HepG2 (cell line): ENCODE data around the gene BACH1. TPM values are rescaled to one million over a fixed set of nuclear protein-coding genes. Genes with fewer than 3 reads are reported as not detected.

Experiments used
- ATAC-seq: fragments of 200-7000 bp; cut with Tn5 transposase; 3 replicates; pipeline ENCODE4 v1.9.1; 2020; ENCODE audit warnings: mild to moderate bottlenecking, moderate library complexity
- BruUV-seq: library from RNA; stranded (reverse); fragments of 400-500 nt; replicated peaks from 2 replicates; lab custom pipeline; 2021; lab: Mats Ljungman, UMichigan
- CTCF ChIA-PET: fragments of 300-600 bp; formaldehyde crosslinking; extraction: SDS; loops from one replicate; lab custom pipeline; 2021; ENCODE audit warnings: low total read pairs, inconsistent platforms, low intra/inter-chr PET ratio; lab: Yijun Ruan, JAX
- POLR2A ChIA-PET: fragments of 350-600 bp; sonication (Branson Sonifier 250); formaldehyde crosslinking; loops from one replicate; lab custom pipeline; 2020; ENCODE audit warnings: antibody characterized with exemption, inconsistent platforms; lab: Yijun Ruan, JAX
- DNase-seq: peaks from one replicate; pipeline ENCODE4 v3.0.0-alpha.2; 2015; ENCODE audit warnings: low spot score
- FAIRE-seq: peaks from 3 replicates; lab custom pipeline; 2011; peaks lifted over from hg19 to GRCh38; lab: Jason Lieb, UNC
- H2AFZ ChIP-seq: one replicate; pipeline ENCODE4 v1.6.1; 2011; ENCODE audit warnings: low read length, inconsistent platforms
- H3K27ac ChIP-seq: fragments of 300-600 bp; 3 replicates; pipeline ENCODE4 v1.8.0; 2011; ENCODE audit warnings: mixed run types, mild to moderate bottlenecking, mixed read lengths, low read length, inconsistent platforms; ENCODE audit not compliant: insufficient read depth; ENCODE audit errors: extremely low read length
- H3K27me3 ChIP-seq, 2 experiments: fragments of 200-600 bp in 1 of 2; 2 replicates in 1 of 2; 3 replicates in 1 of 2; pipeline versions ENCODE4 v1.6.0 to v1.8.0; 2011; ENCODE audit warnings: low read length in 2 of 2, mild to moderate bottlenecking in 2 of 2, moderate library complexity in 2 of 2, inconsistent platforms in 1 of 2; ENCODE audit not compliant: insufficient read depth in 2 of 2, control insufficient read depth in 1 of 2
- H3K36me3 ChIP-seq, 2 experiments: fragments of 200-600 bp in 1 of 2; replicated peaks in 1 of 2; 2 replicates in 1 of 2; 3 replicates in 1 of 2; pipeline versions ENCODE4 v1.5.1 to v1.8.0; 2011; ENCODE audit warnings: low read length in 2 of 2, inconsistent platforms in 1 of 2; ENCODE audit not compliant: insufficient read depth in 2 of 2, control insufficient read depth in 1 of 2
- H3K4me1 ChIP-seq: 2 replicates; pipeline ENCODE4 v1.5.1; 2012; ENCODE audit warnings: low read length, inconsistent platforms; ENCODE audit not compliant: insufficient read depth
- H3K4me2 ChIP-seq: 2 replicates; pipeline ENCODE4 v1.6.0; 2011; ENCODE audit warnings: low read depth, low read length, inconsistent platforms
- H3K4me3 ChIP-seq, 3 experiments: fragments of 200-600 bp in 1 of 3; sonication (generic), shearing (Covaris generic) in 1 of 3; replicated peaks in 1 of 3; 2 replicates each; pipeline ENCODE4 v1.5.1; 2011 to 2016; ENCODE audit warnings: low read length in 3 of 3, inconsistent platforms in 2 of 3, low read depth in 2 of 3, mild to moderate bottlenecking in 2 of 3, control low read depth in 1 of 3, mixed read lengths in 1 of 3; ENCODE audit not compliant: insufficient read depth in 1 of 3
- H3K79me2 ChIP-seq: one replicate; pipeline ENCODE4 v1.6.1; 2011; ENCODE audit warnings: low read length, inconsistent platforms; ENCODE audit not compliant: insufficient read depth
- H3K9ac ChIP-seq: 2 replicates; pipeline ENCODE4 v1.6.0; 2011; ENCODE audit warnings: mild to moderate bottlenecking, low read depth, low read length, inconsistent platforms; ENCODE audit not compliant: insufficient read depth
- H3K9me3 ChIP-seq: 2 replicates; pipeline ENCODE4 v1.5.1; 2012; ENCODE audit warnings: mild to moderate bottlenecking, low read length
- H4K20me1 ChIP-seq: 2 replicates; pipeline ENCODE4 v1.6.0; 2011; ENCODE audit warnings: inconsistent platforms, mild to moderate bottlenecking, low read length, moderate library complexity; ENCODE audit not compliant: insufficient read depth
- FOXJ3 ChIP-seq: sonication (generic); formaldehyde crosslinking; IDR thresholded peaks from 2 replicates; pipeline ENCODE4 v1.4.0; 2020; ENCODE audit warnings: missing genetic modification reagents, mild to moderate bottlenecking, borderline replicate concordance
- KAT7 ChIP-seq: IDR thresholded peaks from 2 replicates; pipeline ENCODE4 v1.6.1; 2018; ENCODE audit warnings: borderline replicate concordance, missing compliant biosample characterization
- MED8 ChIP-seq: sonication (generic); formaldehyde crosslinking; IDR thresholded peaks from 2 replicates; pipeline ENCODE4 v1.8.1; 2023; ENCODE audit warnings: mild to moderate bottlenecking, missing genetic modification reagents; ENCODE audit not compliant: insufficient replicate concordance
- RBFOX2 ChIP-seq: fragments of 200-400 bp; formaldehyde crosslinking; IDR thresholded peaks from 2 replicates; pipeline ENCODE4 v1.6.1; 2017; ENCODE audit warnings: low read depth, mild to moderate bottlenecking, low read length
- ZKSCAN5 ChIP-seq: sonication (generic); formaldehyde crosslinking; IDR thresholded peaks from 2 replicates; pipeline ENCODE4 v1.5.1; 2020; ENCODE audit warnings: mild to moderate bottlenecking, missing genetic modification reagents
- ZMYM4 ChIP-seq: sonication (generic); formaldehyde crosslinking; IDR thresholded peaks from 2 replicates; pipeline ENCODE4 v1.8.1; 2023; ENCODE audit warnings: mild to moderate bottlenecking, missing genetic modification reagents
- ZNF101 ChIP-seq: sonication (generic); formaldehyde crosslinking; IDR thresholded peaks from 2 replicates; pipeline ENCODE4 v1.4.0; 2020; ENCODE audit warnings: mild to moderate bottlenecking, low read depth, missing genetic modification reagents, borderline replicate concordance
- ZNF282 ChIP-seq: fragments of 450-650 bp; IDR thresholded peaks from 2 replicates; pipeline ENCODE4 v1.6.1; 2018; ENCODE audit not compliant: partially characterized antibody
- ZNF354B ChIP-seq: sonication (generic); formaldehyde crosslinking; IDR thresholded peaks from 2 replicates; pipeline ENCODE4 v1.8.0; 2022; ENCODE audit warnings: mild to moderate bottlenecking, missing genetic modification reagents
- ZNF605 ChIP-seq: sonication (generic); formaldehyde crosslinking; IDR thresholded peaks from 2 replicates; pipeline ENCODE4 v1.8.0; 2022; ENCODE audit warnings: mild to moderate bottlenecking, missing genetic modification reagents
- ZNF75D ChIP-seq: sonication (generic); formaldehyde crosslinking; IDR thresholded peaks from 2 replicates; pipeline ENCODE4 v1.8.1; 2023; ENCODE audit warnings: missing genetic modification reagents, mild to moderate bottlenecking, borderline replicate concordance
- WGBS: methylation state at CpG from one replicate; pipeline ENCODE4 v1.1.6; 2017; ENCODE audit warnings: low lambda C conversion rate; 5-methylcytosine and 5-hydroxymethylcytosine counted together
- in situ Hi-C: cut with HindIII; loops from 2 replicates; pipeline ENCODE4 v1.10.0; 2017; ENCODE audit warnings: low pct_unique_long_range_greater_than_20kb; ENCODE audit not compliant: extremely low pct_ligation_motif_present
- intact Hi-C: fragments of 100-400 bp; cut with micrococcal nuclease; formaldehyde crosslinking; loops from one replicate; pipeline ENCODE4 v1.10.0; 2022; ENCODE audit not compliant: unreplicated experiment
- polyA plus RNA-seq, 8 experiments: library from polyadenylated mRNA; depleted of rRNA in 3 of 8; stranded (reverse) in 7 of 8; unstranded in 1 of 8; fragments of >200 nt; fragmentation: Illumina TruSeq in 4 of 8; extraction: Trizol in 4 of 8; gene quantifications; 2 replicates each; pipeline versions ENCODE4 v1.2.1 to v1.2.3, GENCODE V29; 2011 to 2016; ENCODE audit warnings: low read depth in 4 of 8, missing spikeins in 1 of 8, mixed read lengths in 1 of 8; ENCODE audit not compliant: insufficient read depth in 1 of 8
- total RNA-seq, 5 experiments: library from RNA; depleted of rRNA; stranded (reverse); fragments of >200 nt; fragmentation: Illumina TruSeq; extraction: Trizol; gene quantifications; 2 replicates each; pipeline ENCODE4 v1.2.3, GENCODE V29; 2016; ENCODE audit warnings: low read depth in 1 of 5
- TF ChIP-seq, protein P1 (sequence below): sonication (generic); formaldehyde crosslinking; IDR thresholded peaks from 2 replicates; pipeline ENCODE4 v1.5.0; 2020; ENCODE audit warnings: missing genetic modification reagents, mild to moderate bottlenecking, borderline replicate concordance
- TF ChIP-seq, protein P2 (sequence below): sonication (generic); formaldehyde crosslinking; IDR thresholded peaks from 2 replicates; pipeline ENCODE4 v1.5.0; 2020; ENCODE audit warnings: mild to moderate bottlenecking, missing genetic modification reagents

The BACH1 gene
- total and polyA plus RNA-seq, 2 of the 13 experiments (the other 11 are each of a cell fraction or from before 2014, with no cell fraction given) = 16.5 to 51.7 TPM

DNA sequence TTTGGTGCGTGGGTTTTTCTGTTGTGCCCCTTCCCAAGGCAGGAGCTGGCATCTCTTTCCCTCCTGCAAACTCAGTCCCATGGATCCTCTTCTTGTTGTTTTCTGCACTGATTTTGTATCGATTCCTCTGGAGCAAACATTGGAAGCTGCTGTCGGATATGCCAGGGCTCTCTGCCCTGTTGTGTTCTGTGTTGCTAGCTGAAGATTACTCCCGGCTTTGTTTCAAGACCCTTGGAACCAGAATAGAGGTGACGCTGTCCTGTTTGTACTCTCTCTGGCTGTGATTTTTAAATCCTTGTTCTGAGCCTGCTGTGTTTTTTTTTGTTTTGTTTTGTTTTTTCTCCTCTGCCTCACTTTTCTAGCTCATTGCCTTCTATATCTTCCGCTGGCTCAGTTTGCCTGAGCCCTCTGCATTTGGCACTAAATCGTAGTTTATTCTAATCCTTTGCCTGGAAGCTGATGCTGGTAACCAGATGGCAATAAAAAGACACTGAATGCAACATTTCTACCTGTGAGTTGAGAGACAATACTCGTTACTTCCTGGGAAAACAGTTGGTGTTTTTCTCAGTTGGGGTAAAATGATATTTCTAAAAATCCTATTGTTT, 67.0 kb downstream of the BACH1 start:
- in situ Hi-C loops (loop anchor here (5.0 kb wide), 1 partner anchor 268 kb away; no protein-coding TSS in a partner anchor), intact Hi-C loops (no loop called here)
- no peak for FAIRE-seq
- no peak for DNase-seq
- TF ChIP-seq, protein P1, sequence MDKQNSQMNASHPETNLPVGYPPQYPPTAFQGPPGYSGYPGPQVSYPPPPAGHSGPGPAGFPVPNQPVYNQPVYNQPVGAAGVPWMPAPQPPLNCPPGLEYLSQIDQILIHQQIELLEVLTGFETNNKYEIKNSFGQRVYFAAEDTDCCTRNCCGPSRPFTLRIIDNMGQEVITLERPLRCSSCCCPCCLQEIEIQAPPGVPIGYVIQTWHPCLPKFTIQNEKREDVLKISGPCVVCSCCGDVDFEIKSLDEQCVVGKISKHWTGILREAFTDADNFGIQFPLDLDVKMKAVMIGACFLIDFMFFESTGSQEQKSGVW = no peak
- TF ChIP-seq RBFOX2 (no peak), ZKSCAN5 (CRISPR knock-in tag) (no peak), ZMYM4 (CRISPR knock-in tag) (no peak), ZNF605 (CRISPR knock-in tag) (no peak), FOXJ3 (no peak), ZNF101 (CRISPR knock-in tag) (no peak), ZNF75D (CRISPR knock-in tag) (no peak), ZNF282 (no peak), KAT7 (CRISPR knock-in tag) (no peak), ZNF354B (CRISPR knock-in tag) (no peak), MED8 (no peak)
- TF ChIP-seq, protein P2, sequence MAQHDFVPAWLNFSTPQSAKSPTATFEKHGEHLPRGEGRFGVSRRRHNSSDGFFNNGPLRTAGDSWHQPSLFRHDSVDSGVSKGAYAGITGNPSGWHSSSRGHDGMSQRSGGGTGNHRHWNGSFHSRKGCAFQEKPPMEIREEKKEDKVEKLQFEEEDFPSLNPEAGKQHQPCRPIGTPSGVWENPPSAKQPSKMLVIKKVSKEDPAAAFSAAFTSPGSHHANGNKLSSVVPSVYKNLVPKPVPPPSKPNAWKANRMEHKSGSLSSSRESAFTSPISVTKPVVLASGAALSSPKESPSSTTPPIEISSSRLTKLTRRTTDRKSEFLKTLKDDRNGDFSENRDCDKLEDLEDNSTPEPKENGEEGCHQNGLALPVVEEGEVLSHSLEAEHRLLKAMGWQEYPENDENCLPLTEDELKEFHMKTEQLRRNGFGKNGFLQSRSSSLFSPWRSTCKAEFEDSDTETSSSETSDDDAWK (CRISPR knock-in tag) = no peak
- BruUV-seq = no TSS peak
- Histone ChIP-seq H3K4me2 (no peak overlapping the region), H2AFZ (no peak overlapping the region), H3K79me2 (no peaks in the 10 kb centered on the region), H3K9ac (no peak overlapping the region), H3K9me3 (no peaks in the 10 kb centered on the region), H4K20me1 (no peaks in the 10 kb centered on the region), H3K27ac (no peak overlapping the region), H3K36me3 (peaks cover 0 to 17% of the 10 kb centered on the region in 2 experiments; a peak in 3 of 5 replicates), H3K4me3 (no peak overlapping the region), H3K4me1 (0 out of 2 replicates have a peak, but pooled peaks cover 6% of the 10 kb centered on the region), H3K27me3 (no peaks in the 10 kb centered on the region)
- ATAC-seq = no peak
- WGBS = 95% methylated on average over 8 of the region's 8 CpGs
- ChIA-PET CTCF (no interaction called here), POLR2A (no interaction called here)
